GM18858 (cell line): ENCODE measurements around the gene PEAK3.

ENCODE experiments used
- ATAC-seq: cut with Tn5 transposase; IDR thresholded peaks from one replicate; pipeline ENCODE4 v1.9.1; 2021; ENCODE audit not compliant: unreplicated experiment

Gene PEAK3

GRCh38 chr19:2239173-2239572 lies 42.8 kb downstream of the PEAK3 start:
- ATAC-seq = no peak

GRCh38 chr19:2237869-2238153 lies 44.2 kb downstream of the PEAK3 start:
- ATAC-seq = no peak

- no peak for ATAC-seq
Measured at GRCh38 chr19:2237051-2237868, 44.7 kb downstream of the PEAK3 start.

GRCh38 chr19:2236314-2237050 lies 45.5 kb downstream of the PEAK3 start, which contains the start of the genes PLEKHJ1 and SF3A2:
TSS of gene PLEKHJ1 (minus strand) at chr19:2236329. CDS start at chr19:2236248, 81 bp downstream.
TSS of gene SF3A2 (plus strand) at chr19:2236824. CDS start at chr19:2243419, 6,595 bp downstream.
- peak; percentile 55 for ATAC-seq

GRCh38 chr19:2236064-2236313 lies 46.0 kb downstream of the PEAK3 start:
- ATAC-seq = no peak

- peak; percentile 4 for ATAC-seq
Measured at GRCh38 chr19:2235381-2236063, 46.5 kb downstream of the PEAK3 start.

- ATAC-seq = no peak
Measured at GRCh38 chr19:2234996-2235380, 47.0 kb downstream of the PEAK3 start.

- no peak for ATAC-seq
Measured at GRCh38 chr19:2233601-2234280, 48.2 kb downstream of the PEAK3 start.

GRCh38 chr19:2232286-2233151 lies 49.5 kb downstream of the PEAK3 start:
- no peak for ATAC-seq

- no peak for ATAC-seq
Measured at GRCh38 chr19:2231621-2232221, 50.3 kb downstream of the PEAK3 start.

- no peak for ATAC-seq
Measured at GRCh38 chr19:2230807-2231533, 51.0 kb downstream of the PEAK3 start.

- ATAC-seq = no peak
Measured at GRCh38 chr19:2230033-2230531, 51.9 kb downstream of the PEAK3 start.

GRCh38 chr19:2229103-2230032 lies 52.6 kb downstream of the PEAK3 start:
- no peak for ATAC-seq

- no peak for ATAC-seq
Measured at GRCh38 chr19:2228157-2229030, 53.6 kb downstream of the PEAK3 start.

- ATAC-seq = no peak
Measured at GRCh38 chr19:2227415-2228156, 54.4 kb downstream of the PEAK3 start.

- no peak for ATAC-seq
Measured at GRCh38 chr19:2226840-2227360, 55.1 kb downstream of the PEAK3 start.
